Smooth muscle cell (in vitro differentiated cells): ENCODE results near the gene ZNF579. TPM values are rescaled to one million over a fixed set of nuclear protein-coding genes. Genes with fewer than 3 reads are reported as not detected.

Experiments used
- DNase-seq: peaks from one replicate; lab custom pipeline; 2025; ENCODE audit not compliant: unreplicated experiment; lab: John Stamatoyannopoulos, UW
- H2AFZ ChIP-seq: fragments of 200-600 bp; sonication (generic); 2 replicates; pipeline ENCODE4 v1.6.0; 2016; ENCODE audit warnings: antibody characterized with exemption, low read depth, mild to moderate bottlenecking
- H3F3A ChIP-seq: fragments of 200-600 bp; sonication (generic); 2 replicates; pipeline ENCODE4 v1.6.0; 2017; ENCODE audit warnings: antibody characterized with exemption, low read depth
- H3K27ac ChIP-seq: fragments of 200-600 bp; sonication (generic); 2 replicates; pipeline ENCODE4 v1.5.1; 2016; ENCODE audit warnings: low read depth, mild to moderate bottlenecking
- H3K27me3 ChIP-seq: fragments of 200-600 bp; sonication (generic); 2 replicates; pipeline ENCODE4 v1.6.1; 2016; ENCODE audit warnings: low read depth, mild to moderate bottlenecking
- H3K36me3 ChIP-seq: fragments of 200-600 bp; sonication (generic); 2 replicates; pipeline ENCODE4 v1.5.1; 2016; ENCODE audit warnings: low read depth
- H3K4me1 ChIP-seq: fragments of 200-600 bp; sonication (generic); 2 replicates; pipeline ENCODE4 v1.5.1; 2016; ENCODE audit warnings: low read depth
- H3K4me2 ChIP-seq: fragments of 200-600 bp; sonication (generic); 2 replicates; pipeline ENCODE4 v1.6.0; 2016; ENCODE audit warnings: mild to moderate bottlenecking
- H3K4me3 ChIP-seq: fragments of 200-600 bp; sonication (generic); 2 replicates; pipeline ENCODE4 v1.5.1; 2016; ENCODE audit warnings: mild to moderate bottlenecking
- H3K79me2 ChIP-seq: fragments of 200-600 bp; sonication (generic); 2 replicates; pipeline ENCODE4 v1.6.0; 2016; ENCODE audit warnings: low read depth, mild to moderate bottlenecking
- H3K9ac ChIP-seq: fragments of 200-600 bp; sonication (generic); 2 replicates; pipeline ENCODE4 v1.6.0; 2016; ENCODE audit warnings: low read depth
- H3K9me3 ChIP-seq: fragments of 200-600 bp; sonication (generic); replicated peaks from 2 replicates; pipeline ENCODE4 v1.5.1; 2016; ENCODE audit warnings: low read depth
- H4K20me1 ChIP-seq: fragments of 200-600 bp; sonication (generic); 2 replicates; pipeline ENCODE4 v1.6.0; 2016; ENCODE audit warnings: low read depth
- WGBS: methylation state at CpG from one replicate; pipeline ENCODE4 v1.1.7; 2016; ENCODE audit warnings: low lambda C conversion rate; 5-methylcytosine and 5-hydroxymethylcytosine counted together
- polyA plus RNA-seq: library from polyadenylated mRNA; unstranded; fragments of >200 nt; fragmentation: Nextera tagmentation; extraction: Ambion mirVana; gene quantifications from 2 replicates; pipeline ENCODE4 v1.2.1, GENCODE V29; 2016
- total RNA-seq: library from RNA; depleted of rRNA; stranded (reverse); fragments of >200 nt; gene quantifications from 2 replicates; pipeline ENCODE4 v1.2.3, GENCODE V29; 2014
- TF ChIP-seq, protein P1 (sequence below): fragments of 200-600 bp; sonication (generic); IDR thresholded peaks from 2 replicates; pipeline ENCODE4 v1.5.1; 2017; ENCODE audit warnings: borderline replicate concordance, mild to moderate bottlenecking, antibody characterized with exemption; ENCODE audit not compliant: insufficient read depth, poor library complexity, severe bottlenecking

ZNF579 gene
- total and polyA plus RNA-seq, 2 experiments from 2014 or later: 4.2 to 15.1 TPM

DNA sequence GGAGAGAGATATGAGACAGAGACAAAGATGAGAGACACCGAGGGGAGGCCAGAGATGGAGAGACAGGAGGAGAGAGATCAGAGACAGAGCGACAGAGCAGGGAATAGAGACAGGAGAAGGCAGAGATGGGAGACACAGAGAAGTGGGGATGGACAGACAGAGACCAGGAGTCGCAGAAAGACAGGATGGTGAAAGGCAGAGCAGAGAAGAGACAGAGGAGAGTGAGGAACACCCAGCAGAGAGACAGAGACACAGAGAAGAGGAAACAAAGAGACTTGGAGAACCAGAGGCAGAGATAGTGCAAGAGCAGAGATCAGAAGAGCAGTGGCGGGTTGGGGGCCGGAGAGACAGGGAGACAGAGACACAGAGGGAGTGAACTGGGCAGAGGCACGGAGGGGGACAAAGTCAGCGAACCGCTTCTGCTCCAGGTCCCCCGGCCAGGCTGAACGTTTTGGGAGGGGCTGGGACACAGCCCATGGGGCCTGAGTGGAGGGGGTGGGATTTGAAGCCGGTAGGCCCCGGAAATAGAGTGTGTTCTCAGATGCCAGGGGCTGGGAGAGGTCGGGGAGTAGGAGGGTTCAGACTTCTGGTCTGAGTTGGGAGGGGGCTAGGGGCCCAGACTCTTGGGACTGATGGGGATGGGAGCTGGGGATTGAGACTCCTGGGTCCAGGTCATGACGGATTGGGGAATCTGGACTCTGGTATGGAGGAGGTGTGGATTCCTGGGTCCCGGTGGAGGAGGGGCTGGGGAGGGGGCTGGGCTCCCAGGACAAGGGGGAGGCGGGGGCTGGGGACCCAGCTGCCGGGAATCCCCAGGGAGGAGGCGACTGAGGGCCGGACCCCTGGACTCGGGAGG lies 654 bp downstream of the ZNF579 start:
- no peaks in the 10 kb centered on the region for H3K4me1 ChIP-seq
- no peaks in the 10 kb centered on the region for H3K27me3 ChIP-seq
- no peak overlapping the region for H2AFZ ChIP-seq
- H3K9me3 ChIP-seq: no peaks in the 10 kb centered on the region
- no peak for DNase-seq
- no peaks in the 10 kb centered on the region for H4K20me1 ChIP-seq
- peak overlapping the region; percentile 92 for H3K4me2 ChIP-seq
- H3K79me2 ChIP-seq: peaks cover 13% of the 10 kb centered on the region
- 19% methylated on average over 15 of the region's 20 CpGs for WGBS
- TF ChIP-seq, protein P1, sequence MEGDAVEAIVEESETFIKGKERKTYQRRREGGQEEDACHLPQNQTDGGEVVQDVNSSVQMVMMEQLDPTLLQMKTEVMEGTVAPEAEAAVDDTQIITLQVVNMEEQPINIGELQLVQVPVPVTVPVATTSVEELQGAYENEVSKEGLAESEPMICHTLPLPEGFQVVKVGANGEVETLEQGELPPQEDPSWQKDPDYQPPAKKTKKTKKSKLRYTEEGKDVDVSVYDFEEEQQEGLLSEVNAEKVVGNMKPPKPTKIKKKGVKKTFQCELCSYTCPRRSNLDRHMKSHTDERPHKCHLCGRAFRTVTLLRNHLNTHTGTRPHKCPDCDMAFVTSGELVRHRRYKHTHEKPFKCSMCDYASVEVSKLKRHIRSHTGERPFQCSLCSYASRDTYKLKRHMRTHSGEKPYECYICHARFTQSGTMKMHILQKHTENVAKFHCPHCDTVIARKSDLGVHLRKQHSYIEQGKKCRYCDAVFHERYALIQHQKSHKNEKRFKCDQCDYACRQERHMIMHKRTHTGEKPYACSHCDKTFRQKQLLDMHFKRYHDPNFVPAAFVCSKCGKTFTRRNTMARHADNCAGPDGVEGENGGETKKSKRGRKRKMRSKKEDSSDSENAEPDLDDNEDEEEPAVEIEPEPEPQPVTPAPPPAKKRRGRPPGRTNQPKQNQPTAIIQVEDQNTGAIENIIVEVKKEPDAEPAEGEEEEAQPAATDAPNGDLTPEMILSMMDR: no peak
- peak overlapping the region; percentile 68 for H3K27ac ChIP-seq
- peaks cover 5% of the 10 kb centered on the region for H3F3A ChIP-seq
- H3K9ac ChIP-seq: peak overlapping the region; percentile 91
- H3K36me3 ChIP-seq: no peaks in the 10 kb centered on the region
- H3K4me3 ChIP-seq: peak overlapping the region; percentile 96

DNA sequence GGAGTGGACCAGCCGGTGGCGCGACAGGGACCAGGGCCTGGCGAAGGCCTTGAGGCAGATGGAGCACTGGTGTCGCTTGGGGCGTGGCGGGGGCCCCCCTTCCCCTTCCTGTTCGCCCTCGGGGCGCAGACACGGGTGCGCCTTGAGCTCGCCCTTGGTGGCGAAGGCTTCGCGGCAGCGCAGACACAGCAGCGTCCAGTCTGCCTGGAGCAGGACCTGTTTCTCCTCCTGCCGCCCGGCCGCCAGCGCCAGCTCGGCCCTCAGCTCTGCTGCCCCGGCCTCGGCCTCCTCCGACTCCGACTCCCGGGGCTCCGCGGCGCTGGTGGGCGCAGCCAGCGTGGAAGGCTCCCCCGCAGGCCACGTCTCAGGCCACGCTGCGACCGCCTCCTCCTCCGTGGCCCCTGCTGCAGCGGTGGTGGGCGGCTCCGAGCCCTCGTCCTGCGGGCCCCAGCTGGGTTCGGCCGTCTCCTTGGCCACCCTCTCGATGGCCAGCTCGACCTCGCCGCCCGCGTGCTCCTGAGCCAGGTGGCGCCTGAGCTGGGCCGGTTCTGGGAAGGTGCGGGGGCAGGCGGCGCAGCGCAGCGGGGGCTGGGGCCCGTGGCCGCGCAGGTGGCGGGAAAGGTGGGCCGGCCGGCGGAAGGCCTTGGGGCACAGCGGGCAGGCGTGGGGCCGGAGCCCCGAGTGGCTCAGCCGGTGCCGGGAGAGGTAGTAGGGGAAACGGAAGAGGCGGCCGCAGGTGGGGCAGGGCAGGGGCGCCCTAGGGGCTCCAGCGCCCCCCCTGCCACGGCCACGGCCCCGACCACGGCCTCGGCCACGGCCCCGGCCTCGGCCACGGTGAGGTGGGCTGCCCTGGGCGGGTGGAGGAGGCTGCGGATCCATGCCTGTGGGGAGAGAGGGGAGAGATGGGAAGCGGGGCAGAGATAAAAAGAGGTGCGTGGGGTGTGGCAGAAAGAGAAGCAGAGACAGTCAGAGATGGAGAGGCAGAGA lies 1.6 kb downstream of the ZNF579 start:
- Histone ChIP-seq H4K20me1 (no peaks in the 10 kb centered on the region), H3K9ac (peak overlapping the region; percentile 91), H3K27me3 (no peaks in the 10 kb centered on the region), H3K9me3 (no peaks in the 10 kb centered on the region), H3K27ac (no peak overlapping the region), H3K4me2 (peak overlapping the region; percentile 92), H3K36me3 (no peaks in the 10 kb centered on the region), H3K4me3 (peak overlapping the region; percentile 96), H3K79me2 (peaks cover 13% of the 10 kb centered on the region), H3F3A (no peaks in the 10 kb centered on the region), H2AFZ (no peak overlapping the region), H3K4me1 (no peaks in the 10 kb centered on the region)
- no peak for DNase-seq
- TF ChIP-seq, protein P1: no peak
- WGBS: 97% methylated on average over 80 of the region's 90 CpGs

DNA sequence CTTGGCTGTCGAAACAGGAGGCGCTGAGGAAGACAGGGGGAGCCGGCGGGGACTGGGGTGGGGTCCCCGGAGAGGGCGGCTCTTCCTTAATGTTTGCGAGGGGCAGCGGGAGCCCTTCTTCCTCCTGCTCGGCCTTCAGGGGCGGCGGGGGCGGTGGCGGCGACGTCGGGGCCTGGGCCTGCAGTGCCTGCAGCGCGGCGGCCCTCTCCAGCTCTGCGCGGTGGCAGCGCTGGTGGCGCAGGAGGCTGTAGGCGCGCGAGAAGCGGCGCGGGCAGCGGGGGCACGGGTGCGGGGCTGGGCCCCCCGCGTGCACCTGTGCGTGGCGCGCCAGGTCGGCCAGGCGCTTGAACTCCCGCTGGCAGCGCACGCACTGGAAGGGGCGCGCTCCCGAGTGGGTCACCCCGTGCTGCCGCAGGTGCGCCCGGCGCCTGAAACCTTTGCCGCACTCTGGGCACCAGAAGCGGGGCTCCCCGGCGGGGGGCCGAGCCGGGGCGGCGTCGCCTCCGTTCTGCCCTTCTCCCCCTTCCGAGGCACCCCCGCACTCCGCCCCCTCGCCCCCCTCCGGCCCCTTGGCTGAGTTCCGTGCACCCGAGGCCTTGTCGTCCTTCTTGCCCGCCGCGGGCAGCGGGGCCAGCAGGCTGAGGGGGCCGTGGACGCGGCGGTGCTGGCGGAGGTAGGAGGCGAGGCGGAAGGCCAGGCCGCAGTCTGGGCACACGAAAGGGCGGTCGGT lies 2.5 kb downstream of the ZNF579 start:
- Histone ChIP-seq H3K27me3 (no peaks in the 10 kb centered on the region), H3K4me2 (no peak overlapping the region), H3K79me2 (peaks cover 13% of the 10 kb centered on the region), H3K9ac (no peak overlapping the region), H2AFZ (no peak overlapping the region), H3K4me1 (no peaks in the 10 kb centered on the region), H3K36me3 (no peaks in the 10 kb centered on the region), H3K9me3 (no peaks in the 10 kb centered on the region), H4K20me1 (no peaks in the 10 kb centered on the region), H3K27ac (no peak overlapping the region), H3F3A (no peaks in the 10 kb centered on the region), H3K4me3 (no peak overlapping the region)
- no peak for DNase-seq
- WGBS: 98% methylated on average over 68 of the region's 83 CpGs
- TF ChIP-seq, protein P1: no peak
